HG02943 (cell line): ENCODE data around the gene EIF2D.

Experiments
- ATAC-seq: cut with Tn5 transposase; IDR thresholded peaks from one replicate; pipeline ENCODE4 v1.9.1; 2021; ENCODE audit warnings: mild to moderate bottlenecking, low read depth, moderate library complexity; ENCODE audit not compliant: unreplicated experiment

The EIF2D gene

GRCh38 chr1:206551986-206552326 lies 60.3 kb downstream of the EIF2D start:
- no peak for ATAC-seq

DNA sequence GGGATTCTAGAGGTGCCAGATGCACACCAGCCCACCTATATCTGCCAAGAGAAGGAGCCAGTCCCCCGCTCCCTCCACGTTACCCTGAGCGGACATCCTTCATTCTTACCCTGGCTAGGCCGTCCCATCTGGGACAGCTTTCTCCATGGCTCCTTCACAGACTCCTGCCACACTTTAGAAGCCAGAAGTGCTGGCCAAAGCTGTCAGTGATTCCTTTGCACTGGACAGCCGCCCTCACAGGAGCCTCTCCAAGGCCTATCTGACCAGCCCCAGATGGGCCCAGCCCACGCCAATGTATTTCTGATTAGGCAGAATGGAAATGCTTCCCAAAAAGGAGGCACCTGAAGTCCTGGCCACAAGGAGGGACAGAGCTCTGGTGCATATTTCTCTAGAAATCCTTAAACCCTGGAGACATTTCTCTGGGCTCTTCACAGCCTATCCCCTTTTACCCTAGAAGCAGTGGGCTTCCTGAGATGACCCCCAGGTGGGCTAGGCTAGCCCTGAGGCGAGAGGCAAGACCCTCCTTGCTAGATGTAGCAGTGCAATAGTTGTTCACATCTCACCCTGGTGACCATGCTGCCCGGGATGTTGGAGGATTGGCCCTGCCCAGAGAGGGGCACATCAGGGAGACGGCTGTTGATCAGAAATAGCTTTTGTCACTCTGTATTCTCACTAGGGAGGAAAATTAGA lies 60.8 kb downstream of the EIF2D start:
- ATAC-seq, result no peak

DNA sequence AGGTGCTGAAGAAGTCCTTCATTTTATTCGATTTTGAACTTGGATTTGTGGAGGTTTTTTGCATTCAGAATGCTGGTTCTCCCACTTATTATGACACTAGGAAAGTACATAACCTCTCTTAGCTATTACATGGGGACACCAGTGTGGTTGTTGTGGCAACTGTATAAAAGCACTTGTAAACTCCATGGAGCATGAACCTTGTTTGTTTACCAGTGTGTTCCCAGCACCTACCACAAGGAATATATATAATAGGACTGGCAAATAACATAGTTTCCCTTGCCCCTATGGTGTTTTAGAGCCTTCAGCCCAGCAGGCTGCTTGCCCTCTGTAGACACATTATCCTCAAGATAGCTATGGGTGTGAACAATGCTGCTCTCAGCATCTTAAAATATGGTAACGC lies 61.8 kb downstream of the EIF2D start:
- ATAC-seq, result no peak

GRCh38 chr1:206547104-206547503 lies 65.2 kb downstream of the EIF2D start:
- no peak for ATAC-seq

- ATAC-seq, result no peak
These were observed 66.9 kb downstream of the EIF2D start for GRCh38 chr1:206545351-206545750.

DNA sequence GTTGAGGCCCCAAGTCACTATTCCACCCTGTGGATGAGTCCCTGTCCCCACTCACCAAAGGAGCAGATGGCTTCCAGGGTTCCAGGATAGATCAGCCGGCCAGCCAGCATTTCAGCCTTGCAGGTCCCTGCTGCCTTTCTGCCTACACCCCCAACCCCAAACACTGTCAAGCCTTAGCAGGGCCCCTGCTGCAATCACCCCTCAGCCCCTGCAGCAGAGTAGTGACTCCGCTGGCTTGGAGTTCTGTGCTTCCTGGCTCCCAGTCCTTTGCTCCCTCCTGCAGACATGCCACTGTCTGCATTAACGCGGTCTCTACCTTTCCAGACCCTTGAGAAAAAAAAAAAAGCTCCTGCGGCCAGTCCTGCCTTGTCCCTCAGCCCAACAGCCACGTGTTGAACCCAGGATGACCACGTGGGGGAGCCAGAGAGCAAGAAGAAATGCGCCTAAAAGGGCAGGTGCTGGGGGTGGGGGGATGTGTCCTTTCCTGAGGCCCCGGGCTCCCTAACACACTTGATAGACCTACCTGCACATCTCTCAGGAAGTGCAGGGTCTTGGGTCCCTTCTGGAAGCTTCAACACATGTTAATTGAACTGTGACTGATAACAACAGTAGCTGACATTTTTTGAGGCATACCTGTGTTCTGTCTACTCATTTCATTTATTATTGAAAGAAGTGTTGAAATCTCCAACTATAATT lies 67.6 kb downstream of the EIF2D start:
- no peak for ATAC-seq
